ENCODE results near the gene CBX5. TPM values are rescaled to one million over a fixed set of nuclear protein-coding genes. Genes with fewer than 3 reads are reported as not detected.

Gene CBX5
- total and polyA plus RNA-seq, 10 of the 15 experiments (the other 5 are each of a cell fraction or from before 2014, with no cell fraction given) = 46.7 to 138 (median 74.6) TPM

- FAIRE-seq = no peak
- Histone ChIP-seq H3K9ac (ENCODE audit: control insufficient read depth, insufficient read depth, low read length) (no peak overlapping the region), H3K4me2 (ENCODE audit: control insufficient read depth, insufficient read depth) (no peak overlapping the region), H3K4me3 (no peak overlapping the region), H3K79me2 (ENCODE audit: control insufficient read depth, insufficient read depth, low read length) (no peaks in the 10 kb centered on the region), H3K27ac (ENCODE audit: control insufficient read depth, insufficient read depth) (no peak overlapping the region), H3K4me1 (ENCODE audit: control insufficient read depth, insufficient read depth, low read length) (peaks cover 21% of the 10 kb centered on the region), H3K9me3 (replicated peaks; ENCODE audit: control insufficient read depth, insufficient read depth, low read length) (no peaks in the 10 kb centered on the region), H3K36me3 (ENCODE audit: control insufficient read depth in 2 of 2, insufficient read depth in 2 of 2, low read length in 1 of 2) (no peaks in the 10 kb centered on the region), H3K27me3 (replicated peaks in 1 of 2; ENCODE audit: control insufficient read depth in 2 of 2, insufficient read depth in 2 of 2, low read length in 1 of 2) (no peaks in the 10 kb centered on the region), H2AFZ (ENCODE audit: control insufficient read depth, low read depth, low read length) (no peak overlapping the region), H4K20me1 (ENCODE audit: control insufficient read depth, insufficient read depth) (no peaks in the 10 kb centered on the region)
- in situ Hi-C loops (cut with MboI) = loop anchor here (10.0 kb wide), 1 partner anchor 174 kb away; the partner anchor contains the start of gene HOXC6
- ChIA-PET SMC1A (ENCODE audit: uncharacterized antibody, unreplicated experiment) (interaction anchor here (0.9 to 2.3 kb wide), 5 partner anchors 8 to 211 kb away, joined by 3 to 11 read pairs (median 5); partner anchors contain the start of gene HOXC5), POLR2A (interaction anchor here (1.0 to 1.2 kb wide), 3 partner anchors 9 to 181 kb away, joined by 3 to 4 read pairs (median 3); no protein-coding TSS in a partner anchor), RAD21 (ENCODE audit: unreplicated experiment) (interaction anchor here (0.7 to 5.2 kb wide), 5 partner anchors 9 to 167 kb away, joined by 3 to 55 read pairs (median 6); partner anchors contain the start of genes HOXC5 and SMUG1), CTCF (interaction anchor here (0.7 to 8.6 kb wide), 9 partner anchors 9 to 214 kb away, joined by 3 to 89 read pairs (median 10); partner anchors contain the start of genes HOXC10, HOXC5, HOXC6 and HOXC9)
- DNase-seq (ENCODE audit: low read depth, low spot score) = no peak
- BruUV-seq (replicated peaks) = no TSS peak
- 39% methylated on average over 6 of the region's 6 CpGs for WGBS (ENCODE audit: insufficient coverage, insufficient replicate concordance, low lambda C conversion rate, missing lambda C conversion rate)
- no peak for ATAC-seq
- intact Hi-C loops (cut with micrococcal nuclease; ENCODE audit: unreplicated experiment) = no loop called here
- TF ChIP-seq ATF3 (IDR thresholded peaks at IDR 0.05; ENCODE audit: borderline replicate concordance, extremely low read depth, low read depth, low read length) (no peak), ZNF687 (IDR thresholded peaks at IDR 0.05) (no peak), POU2F2 (IDR thresholded peaks at IDR 0.05; ENCODE audit: borderline replicate concordance, low read depth, low read length) (no peak), RFX5 (IDR thresholded peaks at IDR 0.05; ENCODE audit: low read depth, low read length) (no peak), MEF2A (IDR thresholded peaks at IDR 0.05; ENCODE audit: insufficient read depth, low read depth, low read length) (no peak), CEBPZ (IDR thresholded peaks at IDR 0.05; ENCODE audit: low read depth, low read length) (no peak), BHLHE40 (IDR thresholded peaks at IDR 0.05; ENCODE audit: borderline replicate concordance in 1 of 2, low read depth in 2 of 2, low read length in 1 of 2) (no peak), WRNIP1 (IDR thresholded peaks at IDR 0.05; ENCODE audit: borderline replicate concordance, low read depth, low read length) (no peak), NR2C1 (IDR thresholded peaks at IDR 0.05) (no peak), SPI1 (IDR thresholded peaks at IDR 0.05; ENCODE audit: borderline replicate concordance, insufficient read depth, low read depth, low read length) (no peak), RCOR1 (conservative IDR thresholded peaks at IDR 0.05; ENCODE audit: low read depth, low read length) (no peak), ZBTB33 (IDR thresholded peaks at IDR 0.05) (no peak), ZSCAN29 (IDR thresholded peaks at IDR 0.05) (no peak), CEBPB (IDR thresholded peaks at IDR 0.05; ENCODE audit: borderline replicate concordance in 1 of 2, low read depth in 2 of 2, low read length in 2 of 2) (no peak)
Measured at GRCh38 chr12:54199034-54199433, 80.9 kb downstream of the CBX5 start.

Data from GM12878 (cell line).